H9 (cell line): ENCODE results near the gene SC5D. TPM values are rescaled to one million over a fixed set of nuclear protein-coding genes. Genes with fewer than 3 reads are reported as not detected.

Source experiments
- DNase-seq: peaks from one replicate; pipeline ENCODE4 v3.0.0-alpha.2; 2017
- H2AFZ ChIP-seq: one replicate; pipeline ENCODE4 v1.6.1; 2013; ENCODE audit warnings: mild to moderate bottlenecking, low read length, control low read depth, moderate library complexity
- H2AK5ac ChIP-seq: 2 replicates; pipeline ENCODE4 v1.6.1; 2013; ENCODE audit warnings: low read length, control low read depth, mixed read lengths; ENCODE audit not compliant: insufficient read length
- H2BK120ac ChIP-seq: one replicate; pipeline ENCODE4 v1.6.1; 2013; ENCODE audit warnings: low read depth, mild to moderate bottlenecking, low read length, control low read depth, inconsistent platforms; ENCODE audit not compliant: poor library complexity, severe bottlenecking
- H2BK12ac ChIP-seq: 2 replicates; pipeline ENCODE4 v1.6.1; 2013; ENCODE audit warnings: low read length, control low read depth, mixed read lengths, low read depth; ENCODE audit not compliant: insufficient read length
- H2BK15ac ChIP-seq: 2 replicates; pipeline ENCODE4 v1.6.1; 2013; ENCODE audit warnings: low read depth, low read length, control low read depth
- H2BK20ac ChIP-seq: one replicate; pipeline ENCODE4 v1.6.1; 2013; ENCODE audit warnings: low read depth, mild to moderate bottlenecking, low read length, control low read depth, inconsistent platforms; ENCODE audit not compliant: poor library complexity, severe bottlenecking
- H2BK5ac ChIP-seq: 2 replicates; pipeline ENCODE4 v1.6.1; 2013; ENCODE audit warnings: low read length, control low read depth, mixed read lengths; ENCODE audit not compliant: insufficient read length
- H3K14ac ChIP-seq: 2 replicates; pipeline ENCODE4 v1.6.1; 2013; ENCODE audit warnings: low read length, control low read depth; ENCODE audit not compliant: insufficient read depth
- H3K18ac ChIP-seq: 2 replicates; pipeline ENCODE4 v1.6.1; 2013; ENCODE audit warnings: low read depth, mild to moderate bottlenecking, mixed read lengths, low read length, control low read depth; ENCODE audit not compliant: insufficient read length
- H3K23ac ChIP-seq: 2 replicates; pipeline ENCODE4 v1.6.1; 2013; ENCODE audit warnings: low read length, control low read depth, mixed read lengths, low read depth; ENCODE audit not compliant: insufficient read length
- H3K23me2 ChIP-seq: 2 replicates; pipeline ENCODE4 v1.6.1; 2013; ENCODE audit warnings: low read depth, mild to moderate bottlenecking, mixed read lengths, low read length, control low read depth; ENCODE audit not compliant: insufficient read length, poor library complexity, severe bottlenecking
- H3K27ac ChIP-seq: 2 replicates; pipeline ENCODE4 v1.5.1; 2013; ENCODE audit warnings: low read length, control low read depth, mixed read lengths, low read depth; ENCODE audit not compliant: insufficient read length
- H3K27me3 ChIP-seq: 2 replicates; pipeline ENCODE4 v1.6.1; 2013; ENCODE audit warnings: low read length, control low read depth, inconsistent platforms; ENCODE audit not compliant: insufficient read depth
- H3K4ac ChIP-seq: 2 replicates; pipeline ENCODE4 v1.6.1; 2013; ENCODE audit warnings: low read depth, mild to moderate bottlenecking, control low read depth, inconsistent platforms, low read length, moderate library complexity
- H3K4me1 ChIP-seq: 2 replicates; pipeline ENCODE4 v1.6.1; 2013; ENCODE audit warnings: low read length, control low read depth, inconsistent platforms; ENCODE audit not compliant: insufficient read depth
- H3K4me2 ChIP-seq: 2 replicates; pipeline ENCODE4 v1.6.1; 2013; ENCODE audit warnings: low read length, control low read depth, mixed read lengths; ENCODE audit not compliant: insufficient read length, insufficient read depth
- H3K56ac ChIP-seq: 2 replicates; pipeline ENCODE4 v1.6.1; 2013; ENCODE audit warnings: low read depth, mild to moderate bottlenecking, mixed read lengths, low read length, control low read depth; ENCODE audit not compliant: insufficient read length
- H3K79me1 ChIP-seq: 2 replicates; pipeline ENCODE4 v1.6.1; 2013; ENCODE audit warnings: low read depth, mild to moderate bottlenecking, moderate library complexity, low read length, control low read depth, inconsistent platforms; ENCODE audit not compliant: insufficient read depth, poor library complexity, severe bottlenecking
- H3K79me2 ChIP-seq: 2 replicates; pipeline ENCODE4 v1.6.1; 2013; ENCODE audit warnings: low read length, control low read depth, inconsistent platforms; ENCODE audit not compliant: insufficient read depth
- H3K9ac ChIP-seq: 2 replicates; pipeline ENCODE4 v1.6.1; 2013; ENCODE audit warnings: low read length, control low read depth, mixed read lengths; ENCODE audit not compliant: insufficient read length; ENCODE audit errors: extremely low read depth
- H3K9me3 ChIP-seq: one replicate; pipeline ENCODE4 v1.6.1; 2013; ENCODE audit warnings: low read depth, low read length, inconsistent platforms; ENCODE audit not compliant: control insufficient read depth
- H3T11ph ChIP-seq: one replicate; pipeline ENCODE4 v1.6.1; 2013; ENCODE audit warnings: mild to moderate bottlenecking, low read length, control low read depth, inconsistent platforms
- H4K20me1 ChIP-seq: one replicate; pipeline ENCODE4 v1.6.1; 2013; ENCODE audit not compliant: control insufficient read depth, insufficient read length, insufficient read depth
- H4K5ac ChIP-seq: 2 replicates; pipeline ENCODE4 v1.6.1; 2013; ENCODE audit warnings: low read depth, mild to moderate bottlenecking, mixed read lengths, low read length, control low read depth; ENCODE audit not compliant: insufficient read length
- H4K8ac ChIP-seq: replicated peaks from 2 replicates; pipeline ENCODE4 v1.6.1; 2013; ENCODE audit warnings: low read length, control low read depth, mixed read lengths, low read depth; ENCODE audit not compliant: insufficient read length
- H4K91ac ChIP-seq: 2 replicates; pipeline ENCODE4 v1.6.1; 2013; ENCODE audit warnings: low read depth, mild to moderate bottlenecking, moderate library complexity, mixed read lengths, low read length, control low read depth; ENCODE audit not compliant: insufficient read length
- H3K27ac Mint-ChIP-seq, 3 experiments: 2 replicates in 2 of 3; 3 replicates in 1 of 3; pipeline ENCODE4 v1.8.0; 2020 to 2021; ENCODE audit warnings: mixed read lengths in 3 of 3, mild to moderate bottlenecking in 1 of 3, moderate library complexity in 1 of 3
- H3K27me3 Mint-ChIP-seq: 2 replicates; pipeline ENCODE4 v1.8.0; 2021; ENCODE audit warnings: low read depth, mild to moderate bottlenecking, moderate library complexity, mixed read lengths
- H3K36me3 Mint-ChIP-seq, 3 experiments: 2 replicates in 2 of 3; 3 replicates in 1 of 3; pipeline ENCODE4 v1.8.0; 2020 to 2021; ENCODE audit warnings: low read depth in 3 of 3, mixed read lengths in 3 of 3; ENCODE audit not compliant: insufficient read depth in 1 of 3
- H3K4me1 Mint-ChIP-seq, 2 experiments: 2 replicates each; pipeline ENCODE4 v1.8.0; 2020; ENCODE audit warnings: mixed read lengths in 2 of 2
- H3K4me3 Mint-ChIP-seq, 2 experiments: 2 replicates in 1 of 2; 3 replicates in 1 of 2; pipeline ENCODE4 v1.8.0; 2020 to 2021; ENCODE audit warnings: mild to moderate bottlenecking in 2 of 2, mixed read lengths in 2 of 2, moderate library complexity in 1 of 2
- H3K9me3 Mint-ChIP-seq, 2 experiments: 2 replicates in 1 of 2; 3 replicates in 1 of 2; pipeline ENCODE4 v1.8.0; 2020; ENCODE audit warnings: mild to moderate bottlenecking in 2 of 2, mixed read lengths in 2 of 2, moderate library complexity in 1 of 2
- WGBS: extraction: QIAGEN DNeasy Blood & Tissue Kit; methylation state at CpG from one replicate; pipeline ENCODE4 v1.1.7; 2013; ENCODE audit warnings: missing lambda C conversion rate, low lambda C conversion rate, mixed read lengths; ENCODE audit not compliant: insufficient read length; ENCODE audit errors: extremely low coverage; 5-methylcytosine and 5-hydroxymethylcytosine counted together
- total RNA-seq: library from RNA; stranded (reverse); gene quantifications from 2 replicates; pipeline ENCODE4 v1.2.1, GENCODE V29; 2021
- TF ChIP-seq, protein P1 (sequence below): fragments of 200-600 bp; sonication (generic); conservative IDR thresholded peaks from 3 replicates; pipeline ENCODE4 v1.8.0; 2021; ENCODE audit warnings: antibody characterized with exemption, mild to moderate bottlenecking

SC5D gene
- total RNA-seq, 1 experiment from 2014 or later = 92.0 TPM

DNA sequence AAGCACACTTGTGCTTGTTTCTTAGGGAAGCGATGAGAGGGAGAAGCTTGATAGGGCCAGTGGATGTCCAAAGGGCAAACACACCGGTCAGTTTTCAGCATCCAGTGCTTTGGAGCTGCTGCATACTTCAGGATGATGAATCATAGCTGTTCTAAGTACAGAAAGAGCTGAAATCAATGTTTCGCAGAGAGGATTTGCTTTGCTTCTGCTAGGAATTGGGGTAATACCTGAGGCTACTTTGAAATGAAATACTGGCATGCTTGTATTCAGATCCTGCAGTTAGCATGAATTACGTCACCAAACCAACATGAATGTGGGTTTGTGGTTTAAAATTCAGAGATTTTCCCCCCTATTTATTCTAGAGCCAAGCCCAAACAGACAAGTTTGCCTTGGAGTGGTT lies 41.7 kb upstream of the SC5D start:
- WGBS = no CpG with 5 or more reads among the region's 4 CpGs
- Histone ChIP-seq H4K20me1 (no peaks in the 10 kb centered on the region), H3K18ac (no peak overlapping the region), H2BK20ac (no peak overlapping the region), H3K23me2 (no peaks in the 10 kb centered on the region), H3K27ac (no peak overlapping the region), H3K79me1 (no peaks in the 10 kb centered on the region), H3T11ph (no peak overlapping the region), H3K56ac (no peak overlapping the region), H2BK12ac (no peak overlapping the region), H3K4me2 (no peak overlapping the region), H3K4ac (no peak overlapping the region), H3K9me3 (peaks cover 5% of the 10 kb centered on the region), H3K27me3 (no peaks in the 10 kb centered on the region), H4K8ac (no peak overlapping the region), H4K91ac (no peak overlapping the region), H2BK15ac (no peak overlapping the region), H3K4me1 (peaks cover 3% of the 10 kb centered on the region; the same call in 1 of the 2 replicates), H2BK120ac (no peak overlapping the region), H2BK5ac (no peak overlapping the region), H4K5ac (no peak overlapping the region), H3K9ac (no peak overlapping the region), H3K23ac (no peak overlapping the region), H3K79me2 (no peaks in the 10 kb centered on the region), H3K14ac (no peak overlapping the region), H2AK5ac (no peak overlapping the region), H2AFZ (no peak overlapping the region)
- no peaks in the 10 kb centered on the region for H3K27me3 Mint-ChIP-seq
- H3K36me3 Mint-ChIP-seq = peaks cover 0 to 16% (median 7%) of the 10 kb centered on the region in 3 experiments; a peak in 5 of 7 replicates
- no peak overlapping the region for H3K4me3 Mint-ChIP-seq
- peaks cover 34 to 42% of the 10 kb centered on the region in 2 experiments for H3K4me1 Mint-ChIP-seq
- H3K27ac Mint-ChIP-seq = no peak overlapping the region
- DNase-seq = no peak
- H3K9me3 Mint-ChIP-seq = peaks cover 16 to 20% of the 10 kb centered on the region in 2 experiments
- TF ChIP-seq, protein P1, sequence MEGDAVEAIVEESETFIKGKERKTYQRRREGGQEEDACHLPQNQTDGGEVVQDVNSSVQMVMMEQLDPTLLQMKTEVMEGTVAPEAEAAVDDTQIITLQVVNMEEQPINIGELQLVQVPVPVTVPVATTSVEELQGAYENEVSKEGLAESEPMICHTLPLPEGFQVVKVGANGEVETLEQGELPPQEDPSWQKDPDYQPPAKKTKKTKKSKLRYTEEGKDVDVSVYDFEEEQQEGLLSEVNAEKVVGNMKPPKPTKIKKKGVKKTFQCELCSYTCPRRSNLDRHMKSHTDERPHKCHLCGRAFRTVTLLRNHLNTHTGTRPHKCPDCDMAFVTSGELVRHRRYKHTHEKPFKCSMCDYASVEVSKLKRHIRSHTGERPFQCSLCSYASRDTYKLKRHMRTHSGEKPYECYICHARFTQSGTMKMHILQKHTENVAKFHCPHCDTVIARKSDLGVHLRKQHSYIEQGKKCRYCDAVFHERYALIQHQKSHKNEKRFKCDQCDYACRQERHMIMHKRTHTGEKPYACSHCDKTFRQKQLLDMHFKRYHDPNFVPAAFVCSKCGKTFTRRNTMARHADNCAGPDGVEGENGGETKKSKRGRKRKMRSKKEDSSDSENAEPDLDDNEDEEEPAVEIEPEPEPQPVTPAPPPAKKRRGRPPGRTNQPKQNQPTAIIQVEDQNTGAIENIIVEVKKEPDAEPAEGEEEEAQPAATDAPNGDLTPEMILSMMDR = no peak
